CD4-positive, alpha-beta memory T cell (primary cell): ENCODE data around the gene TMEM167B. TPM values are rescaled to one million over a fixed set of nuclear protein-coding genes. Genes with fewer than 3 reads are reported as not detected.

Experiments
- CTCF ChIA-PET: fragments of 350-600 bp; sonication (Branson Sonifier 250); formaldehyde crosslinking; loops from one replicate; lab custom pipeline; 2021; ENCODE audit warnings: inconsistent platforms; ENCODE audit not compliant: partially characterized antibody; lab: Charles Lee
- POLR2A ChIA-PET: fragments of 350-600 bp; sonication (Branson Sonifier 250); formaldehyde crosslinking; loops from one replicate; lab custom pipeline; 2021; ENCODE audit not compliant: partially characterized antibody; lab: Charles Lee
- DNase-seq, 5 donors: peaks; one replicate each; pipeline versions ENCODE4 v3.0.0 to v3.0.0-alpha.2; 2020 to 2022; ENCODE audit warnings: mixed read lengths in 1 of 5
- H3K27ac ChIP-seq: one replicate; pipeline ENCODE4 v1.7.0; 2013; ENCODE audit warnings: low read depth, low read length
- H3K27me3 ChIP-seq: 2 replicates; pipeline ENCODE4 v1.7.0; 2013; ENCODE audit warnings: mild to moderate bottlenecking, low read length, moderate library complexity; ENCODE audit not compliant: insufficient read depth
- H3K36me3 ChIP-seq: 2 replicates; pipeline ENCODE4 v1.7.0; 2013; ENCODE audit warnings: mild to moderate bottlenecking, low read length, moderate library complexity; ENCODE audit not compliant: insufficient read depth
- H3K4me1 ChIP-seq: 2 replicates; pipeline ENCODE4 v1.7.0; 2013; ENCODE audit warnings: mild to moderate bottlenecking, low read length, moderate library complexity; ENCODE audit not compliant: insufficient read depth
- H3K4me3 ChIP-seq, 2 donors: one replicate each; pipeline ENCODE4 v1.7.0; 2013; ENCODE audit warnings: low read length in 2 of 2, mild to moderate bottlenecking in 1 of 2
- H3K9me3 ChIP-seq, 2 donors: one replicate each; pipeline ENCODE4 v1.7.0; 2013; ENCODE audit warnings: low read length in 2 of 2, control low read depth in 1 of 2; ENCODE audit not compliant: control insufficient read depth in 1 of 2
- H3K27ac Mint-ChIP-seq, 7 donors: one replicate each; pipeline ENCODE4 v1.8.0; 2020 to 2021; ENCODE audit warnings: mixed read lengths in 7 of 7, mild to moderate bottlenecking in 6 of 7, inconsistent platforms in 3 of 7, moderate library complexity in 3 of 7
- H3K27me3 Mint-ChIP-seq, 2 donors: one replicate each; pipeline ENCODE4 v1.8.0; 2020 to 2021; ENCODE audit warnings: mixed read lengths in 2 of 2
- H3K36me3 Mint-ChIP-seq, 2 donors: one replicate each; pipeline ENCODE4 v1.8.0; 2020 to 2021; ENCODE audit warnings: mixed read lengths in 2 of 2, inconsistent platforms in 1 of 2, mild to moderate bottlenecking in 1 of 2
- H3K4me1 Mint-ChIP-seq, 4 donors: one replicate each; pipeline ENCODE4 v1.8.0; 2020 to 2021; ENCODE audit warnings: mixed read lengths in 4 of 4, mild to moderate bottlenecking in 1 of 4
- H3K4me3 Mint-ChIP-seq, 8 donors: one replicate each; pipeline ENCODE4 v1.8.0; 2020 to 2021; ENCODE audit warnings: mixed read lengths in 8 of 8, mild to moderate bottlenecking in 7 of 8, moderate library complexity in 6 of 8, inconsistent platforms in 3 of 8
- H3K9me3 Mint-ChIP-seq, 8 donors: one replicate each; pipeline ENCODE4 v1.8.0; 2020 to 2021; ENCODE audit warnings: mixed read lengths in 8 of 8, mild to moderate bottlenecking in 5 of 8, inconsistent platforms in 3 of 8, moderate library complexity in 1 of 8
- intact Hi-C: fragments of 100-400 bp; cut with micrococcal nuclease; formaldehyde crosslinking; loops from one replicate; pipeline ENCODE4 v1.15.1; 2023
- polyA plus RNA-seq, 2 donors: library from polyadenylated mRNA; unstranded; fragments of 300-500 nt; fragmentation: Illumina TruSeq; gene quantifications; one replicate each; pipeline ENCODE4 v1.2.3, GENCODE V29; 2021
- total RNA-seq, 2 experiments: library from RNA; stranded (reverse); gene quantifications; one replicate each; pipeline ENCODE4 v1.2.3, GENCODE V29; 2021

TMEM167B gene
- total and polyA plus RNA-seq, 4 experiments from 2014 or later = 38.8 to 47.9 (median 42.2) TPM

GRCh38 chr1:109091839-109092193, 1.3 kb downstream of the TMEM167B start:
- H3K9me3 Mint-ChIP-seq = peaks cover 0 to 2% (median 0%) of the 10 kb centered on the region in 8 donors
- Histone ChIP-seq H3K27me3 (no peaks in the 10 kb centered on the region), H3K9me3 (no peaks in the 10 kb centered on the region), H3K27ac (peak overlapping the region; percentile 90), H3K4me3 (peak overlapping the region; percentile 67 to 72), H3K4me1 (peaks cover 32% of the 10 kb centered on the region), H3K36me3 (peaks cover 23% of the 10 kb centered on the region)
- intact Hi-C loops = no loop called here
- CTCF ChIA-PET = interaction anchor here (0.7 to 4.5 kb wide), 5 partner anchors 8 to 265 kb away, joined by 3 to 43 read pairs (median 5); partner anchors contain the start of gene TAF13
- peaks cover 21 to 48% (median 36%) of the 10 kb centered on the region in 4 donors for H3K4me1 Mint-ChIP-seq
- POLR2A ChIA-PET = interaction anchor here (0.8 to 4.5 kb wide), 6 partner anchors 9 to 122 kb away, joined by 3 to 107 read pairs (median 28); partner anchors contain the start of genes ELAPOR1, SARS1, TAF13 and WDR47
- no peak for DNase-seq
- peaks cover 16 to 46% of the 10 kb centered on the region in 2 donors for H3K36me3 Mint-ChIP-seq
- peak overlapping the region; percentile 93 to 97 (median 94) for H3K4me3 Mint-ChIP-seq
- peak overlapping the region; percentile 89 to 99 (median 98) for H3K27ac Mint-ChIP-seq
- no peaks in the 10 kb centered on the region for H3K27me3 Mint-ChIP-seq

- intact Hi-C loops = no loop called here
- Histone ChIP-seq H3K27ac (no peak overlapping the region), H3K27me3 (no peaks in the 10 kb centered on the region), H3K9me3 (no peaks in the 10 kb centered on the region), H3K4me1 (peaks cover 33% of the 10 kb centered on the region), H3K4me3 (no peak overlapping the region), H3K36me3 (peaks cover 23% of the 10 kb centered on the region)
- no peak for DNase-seq
- peaks cover 21 to 45% (median 32%) of the 10 kb centered on the region in 4 donors for H3K4me1 Mint-ChIP-seq
- ChIA-PET CTCF (interaction anchor here (1.1 kb wide), 1 partner anchor 18 kb away, joined by 3 read pairs; a partner anchor contains a TSS), POLR2A (no interaction called here)
- peak overlapping the region in 3 of 7 donors; percentile 8 to 17 (median 8) for H3K27ac Mint-ChIP-seq
- H3K4me3 Mint-ChIP-seq = peak overlapping the region in 1 of 8 donors; percentile 20
- no peaks in the 10 kb centered on the region for H3K27me3 Mint-ChIP-seq
- peaks cover 0 to 2% (median 0%) of the 10 kb centered on the region in 8 donors for H3K9me3 Mint-ChIP-seq
- peaks cover 16 to 47% of the 10 kb centered on the region in 2 donors for H3K36me3 Mint-ChIP-seq
These were observed 3.8 kb downstream of the TMEM167B start for GRCh38 chr1:109094377-109094803.

- peaks cover 24 to 47% (median 32%) of the 10 kb centered on the region in 4 donors for H3K4me1 Mint-ChIP-seq
- ChIA-PET POLR2A (interaction anchor here (1.0 kb wide), 1 partner anchor 19 kb away, joined by 4 read pairs; the partner anchor contains the start of gene TAF13), CTCF (interaction anchor here (1.1 kb wide), 1 partner anchor 18 kb away, joined by 3 read pairs; a partner anchor contains a TSS)
- H3K27me3 Mint-ChIP-seq = no peaks in the 10 kb centered on the region
- H3K4me3 Mint-ChIP-seq = no peak overlapping the region
- Histone ChIP-seq H3K4me3 (no peak overlapping the region), H3K27me3 (no peaks in the 10 kb centered on the region), H3K36me3 (peaks cover 23% of the 10 kb centered on the region), H3K9me3 (no peaks in the 10 kb centered on the region), H3K4me1 (peaks cover 33% of the 10 kb centered on the region), H3K27ac (no peak overlapping the region)
- intact Hi-C loops = no loop called here
- peaks cover 16 to 48% of the 10 kb centered on the region in 2 donors for H3K36me3 Mint-ChIP-seq
- DNase-seq = no peak
- peaks cover 0 to 2% (median 0%) of the 10 kb centered on the region in 8 donors for H3K9me3 Mint-ChIP-seq
- H3K27ac Mint-ChIP-seq = peak overlapping the region in 2 of 7 donors; percentile 24 to 65
These were observed 4.3 kb downstream of the TMEM167B start for GRCh38 chr1:109094871-109095270.

- Mint-ChIP-seq H3K9me3 (peaks cover 0 to 3% (median 0%) of the 10 kb centered on the region in 8 donors), H3K4me3 (no peak overlapping the region), H3K36me3 (peaks cover 16 to 45% of the 10 kb centered on the region in 2 donors), H3K4me1 (peaks cover 25 to 44% (median 28%) of the 10 kb centered on the region in 4 donors), H3K27me3 (no peaks in the 10 kb centered on the region), H3K27ac (peak overlapping the region in 2 of 7 donors; percentile 0 to 15)
- Histone ChIP-seq H3K4me1 (peaks cover 28% of the 10 kb centered on the region), H3K9me3 (no peaks in the 10 kb centered on the region), H3K4me3 (no peak overlapping the region), H3K27ac (no peak overlapping the region), H3K27me3 (no peaks in the 10 kb centered on the region), H3K36me3 (peaks cover 23% of the 10 kb centered on the region)
- no peak for DNase-seq
- POLR2A ChIA-PET = interaction anchor here (1.0 kb wide), 2 partner anchors 17 to 20 kb away, joined by 3 to 4 read pairs; partner anchors contain the start of gene TAF13
- intact Hi-C loops = no loop called here
- CTCF ChIA-PET = interaction anchor here (1.6 kb wide), 1 partner anchor 17 kb away, joined by 7 read pairs; a partner anchor contains a TSS
These were observed 5.1 kb downstream of the TMEM167B start for GRCh38 chr1:109095631-109096030.

- Mint-ChIP-seq H3K4me3 (no peak overlapping the region), H3K27ac (peak overlapping the region in 1 of 7 donors; percentile 0), H3K27me3 (no peaks in the 10 kb centered on the region), H3K36me3 (peaks cover 16 to 42% of the 10 kb centered on the region in 2 donors), H3K4me1 (peaks cover 23 to 44% (median 29%) of the 10 kb centered on the region in 4 donors), H3K9me3 (peaks cover 0 to 3% (median 0%) of the 10 kb centered on the region in 8 donors)
- Histone ChIP-seq H3K36me3 (peaks cover 23% of the 10 kb centered on the region), H3K4me3 (no peak overlapping the region), H3K27ac (no peak overlapping the region), H3K4me1 (peaks cover 29% of the 10 kb centered on the region), H3K9me3 (no peaks in the 10 kb centered on the region), H3K27me3 (no peaks in the 10 kb centered on the region)
- CTCF ChIA-PET = interaction anchor here (1.6 kb wide), 1 partner anchor 16 kb away, joined by 7 read pairs; a partner anchor contains a TSS
- no peak for DNase-seq
- POLR2A ChIA-PET = interaction anchor here (1.0 kb wide), 1 partner anchor 17 kb away, joined by 3 read pairs; a partner anchor contains a TSS
- intact Hi-C loops = no loop called here
These were observed 5.6 kb downstream of the TMEM167B start for GRCh38 chr1:109096120-109096519.

GRCh38 chr1:109099938-109100773, 9.6 kb downstream of the TMEM167B start:
- no peaks in the 10 kb centered on the region for H3K27me3 ChIP-seq
- Mint-ChIP-seq H3K4me3 (peak overlapping the region; percentile 91 to 100 (median 96)), H3K4me1 (peaks cover 7 to 20% (median 16%) of the 10 kb centered on the region in 4 donors), H3K36me3 (peaks cover under 1 to 15% of the 10 kb centered on the region in 2 donors), H3K9me3 (peaks cover 0 to 3% (median 0%) of the 10 kb centered on the region in 8 donors), H3K27ac (peak overlapping the region; percentile 90 to 99 (median 98)), H3K27me3 (no peaks in the 10 kb centered on the region)
- intact Hi-C loops = loop anchor here (1.0 to 5.0 kb wide), 9 partner anchors 10 to 520 kb away; partner anchors contain the start of genes CLCC1, GNAI3, PRPF38B and STXBP3
- H3K4me3 ChIP-seq = peak overlapping the region; percentile 80 to 81
- DNase-seq = peak; percentile 96 to 98 (median 97)
- ChIA-PET POLR2A (interaction anchor here (0.8 to 4.8 kb wide), 29 partner anchors 10 to 1239 kb away, joined by 3 to 171 read pairs (median 6); partner anchors contain the start of genes ATXN7L2, CLCC1, ELAPOR1 and GNAI3), CTCF (interaction anchor here (0.7 to 7.2 kb wide), 23 partner anchors 10 to 448 kb away, joined by 3 to 150 read pairs (median 5); partner anchors contain the start of genes ELAPOR1, GNAI3, PRPF38B and SARS1)
- no peaks in the 10 kb centered on the region for H3K9me3 ChIP-seq
- H3K27ac ChIP-seq = peak overlapping the region; percentile 80
- H3K36me3 ChIP-seq = peaks cover 13% of the 10 kb centered on the region
- H3K4me1 ChIP-seq = peaks cover 15% of the 10 kb centered on the region
